SU-DHL-6 (cell line): ENCODE measurements around the gene NSUN4.

Experiments used
- H2AFZ ChIP-seq: fragments of 200-600 bp; sonication (generic); 2 replicates; pipeline ENCODE4 v1.6.1; 2014; ENCODE audit warnings: low read depth, mild to moderate bottlenecking, moderate library complexity, mixed read lengths, antibody characterized with exemption, low read length; ENCODE audit not compliant: severe bottlenecking
- H3F3A ChIP-seq: fragments of 200-600 bp; shearing (Covaris generic); 2 replicates; pipeline ENCODE4 v1.6.0; 2016; ENCODE audit warnings: antibody characterized with exemption, mild to moderate bottlenecking; ENCODE audit not compliant: insufficient read depth
- H3K27ac ChIP-seq: fragments of 200-600 bp; sonication (generic); 2 replicates; pipeline ENCODE4 v1.5.1; 2016; ENCODE audit warnings: low read depth, mild to moderate bottlenecking, low read length, moderate library complexity, mixed read lengths
- H3K27me3 ChIP-seq: fragments of 200-600 bp; sonication (generic), shearing (Covaris generic); 2 replicates; pipeline ENCODE4 v1.6.0; 2014; ENCODE audit warnings: mild to moderate bottlenecking, low read length
- H3K36me3 ChIP-seq: fragments of 200-600 bp; sonication (generic); 2 replicates; pipeline ENCODE4 v1.6.1; 2014; ENCODE audit warnings: mild to moderate bottlenecking, low read length, mixed read lengths
- H3K4me2 ChIP-seq: fragments of 300-600, 200-600 bp; shearing (Covaris generic), sonication (generic); 2 replicates; pipeline ENCODE4 v1.6.0; 2014; ENCODE audit warnings: low read length, low read depth, mild to moderate bottlenecking; ENCODE audit not compliant: poor library complexity, severe bottlenecking
- H3K4me3 ChIP-seq: fragments of 200-600 bp; sonication (generic); 2 replicates; pipeline ENCODE4 v1.5.1; 2014; ENCODE audit warnings: antibody characterized with exemption, low read length, mild to moderate bottlenecking, mixed read lengths; ENCODE audit not compliant: insufficient read depth, poor library complexity, severe bottlenecking
- H3K79me2 ChIP-seq: fragments of 200-600 bp; sonication (generic); 2 replicates; pipeline ENCODE4 v1.6.1; 2014; ENCODE audit warnings: mild to moderate bottlenecking, low read length, moderate library complexity; ENCODE audit not compliant: insufficient read depth
- H3K9ac ChIP-seq: fragments of 200-600 bp; sonication (generic); 2 replicates; pipeline ENCODE4 v1.7.0; 2014; ENCODE audit warnings: mild to moderate bottlenecking, low read length
- H3K9me2 ChIP-seq: fragments of 200-600 bp; sonication (generic); replicated peaks from 2 replicates; pipeline ENCODE4 v1.6.1; 2014; ENCODE audit warnings: low read length; ENCODE audit not compliant: insufficient read depth
- H3K9me3 ChIP-seq: fragments of 200-600 bp; sonication (generic); 2 replicates; pipeline ENCODE4 v1.6.1; 2014; ENCODE audit warnings: low read length, mixed read lengths; ENCODE audit not compliant: insufficient read depth
- H4K20me1 ChIP-seq: fragments of 200-600 bp; sonication (generic); 2 replicates; pipeline ENCODE4 v1.6.1; 2014; ENCODE audit warnings: low read depth, mild to moderate bottlenecking, antibody characterized with exemption, low read length, moderate library complexity, mixed read lengths
- CTCF ChIP-seq: fragments of 200-600 bp; sonication (generic); IDR thresholded peaks from one replicate; pipeline ENCODE4 v1.5.1; 2017; ENCODE audit warnings: antibody characterized with exemption, mild to moderate bottlenecking, low read length, moderate library complexity; ENCODE audit not compliant: insufficient read depth, poor library complexity, severe bottlenecking
- EZH2phosphoT487 ChIP-seq: fragments of 200-600 bp; sonication (generic), shearing (Covaris generic); conservative IDR thresholded peaks from 2 replicates; pipeline ENCODE4 v1.6.1; 2018; ENCODE audit warnings: mild to moderate bottlenecking, antibody characterized with exemption, low read length, moderate library complexity, mixed read lengths

NSUN4 gene

GRCh38 chr1:46372431-46372830 is 31.8 kb downstream of the NSUN4 start:
- Histone ChIP-seq H3K27me3 (no peaks in the 10 kb centered on the region), H4K20me1 (no peaks in the 10 kb centered on the region), H3K4me2 (no peak overlapping the region), H3F3A (no peaks in the 10 kb centered on the region), H2AFZ (no peak overlapping the region), H3K4me3 (no peak overlapping the region), H3K27ac (no peak overlapping the region), H3K36me3 (peaks cover 3% of the 10 kb centered on the region; the same call in 1 of the 2 replicates), H3K9me3 (no peaks in the 10 kb centered on the region), H3K9me2 (no peaks in the 10 kb centered on the region), H3K9ac (no peak overlapping the region), H3K79me2 (no peaks in the 10 kb centered on the region)
- TF ChIP-seq CTCF = no peak
- TF ChIP-seq EZH2phosphoT487 = no peak

GRCh38 chr1:46379996-46380395 is 39.4 kb downstream of the NSUN4 start:
- Histone ChIP-seq H3F3A (no peaks in the 10 kb centered on the region), H3K27me3 (no peaks in the 10 kb centered on the region), H3K27ac (no peak overlapping the region), H3K9me3 (no peaks in the 10 kb centered on the region), H3K79me2 (no peaks in the 10 kb centered on the region), H4K20me1 (no peaks in the 10 kb centered on the region), H3K4me2 (no peak overlapping the region), H3K4me3 (no peak overlapping the region), H3K36me3 (no peaks in the 10 kb centered on the region), H3K9me2 (no peaks in the 10 kb centered on the region), H3K9ac (no peak overlapping the region), H2AFZ (no peak overlapping the region)
- TF ChIP-seq CTCF (no peak), EZH2phosphoT487 (no peak)

GRCh38 chr1:46380508-46380907 is 39.9 kb downstream of the NSUN4 start:
- no peak overlapping the region for H3K4me3 ChIP-seq

More at GRCh38 chr1:46380508-46380907, 39.9 kb downstream of the NSUN4 start:
- no peaks in the 10 kb centered on the region for H3K27me3 ChIP-seq
- H3F3A ChIP-seq = no peaks in the 10 kb centered on the region
- no peaks in the 10 kb centered on the region for H4K20me1 ChIP-seq
- H3K36me3 ChIP-seq = no peaks in the 10 kb centered on the region
- H3K9ac ChIP-seq = no peak overlapping the region
- H3K9me2 ChIP-seq = no peaks in the 10 kb centered on the region
- TF ChIP-seq EZH2phosphoT487 = no peak
- no peak for TF ChIP-seq CTCF
- H3K4me2 ChIP-seq = no peak overlapping the region
- no peak overlapping the region for H3K27ac ChIP-seq
- H3K79me2 ChIP-seq = no peaks in the 10 kb centered on the region
- H3K9me3 ChIP-seq = no peaks in the 10 kb centered on the region
- H2AFZ ChIP-seq = no peak overlapping the region
